GM21526 (cell line): ENCODE measurements around the gene ERBB2.
"Not testable (repeated sequence)": the region's sequence is repeated elsewhere in the genome, so short reads cannot be mapped to it uniquely, and the experiment has no call there.

Experiments
- ATAC-seq: cut with Tn5 transposase; IDR thresholded peaks from one replicate; pipeline ENCODE4 v1.9.1; 2021; ENCODE audit warnings: moderate library complexity; ENCODE audit not compliant: unreplicated experiment, low FRiP score

Gene ERBB2

GRCh38 chr17:39701012-39701783 lies 1.3 kb downstream of the ERBB2 start:
- no peak for ATAC-seq

- ATAC-seq, result no peak
Measured at GRCh38 chr17:39701784-39702422, 2.0 kb downstream of the ERBB2 start.

- no peak for ATAC-seq
Measured at GRCh38 chr17:39702901-39703893, 3.3 kb downstream of the ERBB2 start.

GRCh38 chr17:39703913-39704312 lies 4.0 kb downstream of the ERBB2 start:
- ATAC-seq, result no peak

- ATAC-seq, result no peak
Measured at GRCh38 chr17:39704821-39705551, 5.1 kb downstream of the ERBB2 start.

- no peak for ATAC-seq
Measured at GRCh38 chr17:39705786-39706348, 6.0 kb downstream of the ERBB2 start.

- no peak for ATAC-seq
Measured at GRCh38 chr17:39706383-39706782, 6.5 kb downstream of the ERBB2 start.

GRCh38 chr17:39706921-39707337 lies 7.1 kb downstream of the ERBB2 start:
- ATAC-seq, result no peak

GRCh38 chr17:39709319-39709997 lies 9.6 kb downstream of the ERBB2 start:
- ATAC-seq, result no peak

GRCh38 chr17:39709998-39710964 lies 10.4 kb downstream of the ERBB2 start:
- ATAC-seq, result no peak

GRCh38 chr17:39711071-39711470 lies 11.2 kb downstream of the ERBB2 start:
- not testable (repeated sequence) for ATAC-seq

- ATAC-seq, result no peak
Measured at GRCh38 chr17:39711851-39712250, 12.0 kb downstream of the ERBB2 start.

- ATAC-seq, result no peak
Measured at GRCh38 chr17:39714234-39714633, 14.4 kb downstream of the ERBB2 start.

GRCh38 chr17:39715375-39716072 lies 15.7 kb downstream of the ERBB2 start:
- no peak for ATAC-seq

- no peak for ATAC-seq
Measured at GRCh38 chr17:39716073-39716818, 16.4 kb downstream of the ERBB2 start.

GRCh38 chr17:39716879-39717536 lies 17.1 kb downstream of the ERBB2 start:
- no peak for ATAC-seq
